ENCODE data around the gene SLC30A1. TPM values are rescaled to one million over a fixed set of nuclear protein-coding genes. Genes with fewer than 3 reads are reported as not detected.

SLC30A1 gene
- total and polyA plus RNA-seq, 10 of the 15 experiments (the other 5 are each of a cell fraction or from before 2014, with no cell fraction given) = 3.5 to 14.1 (median 8.8) TPM

DNA sequence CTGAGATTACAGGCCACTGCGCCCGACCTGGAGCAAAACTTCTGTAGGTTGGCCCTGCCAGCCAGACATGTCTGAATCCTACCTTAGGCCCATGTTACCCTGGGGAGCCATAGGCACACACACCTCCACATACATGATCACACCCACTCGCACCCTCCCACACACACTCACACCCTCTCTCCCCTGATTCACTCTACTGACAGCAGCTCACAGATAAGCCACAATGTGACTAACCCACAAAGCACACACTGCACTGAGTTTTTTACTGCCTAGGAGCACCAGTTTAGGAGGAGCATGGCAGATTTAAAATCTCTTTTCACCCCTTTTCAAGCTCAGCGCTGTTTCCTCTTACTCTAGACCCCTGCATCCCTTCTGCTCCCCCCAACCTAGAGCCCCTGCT is 41.7 kb downstream of the SLC30A1 start:
- H3K4me1 ChIP-seq (ENCODE audit: control insufficient read depth, insufficient read depth, low read length) = no peaks in the 10 kb centered on the region
- no peak overlapping the region for H3K27ac ChIP-seq (ENCODE audit: control insufficient read depth, insufficient read depth)
- POLR2A ChIA-PET = no interaction called here
- no peaks in the 10 kb centered on the region for H3K27me3 ChIP-seq (replicated peaks in 1 of 2; ENCODE audit: control insufficient read depth in 2 of 2, insufficient read depth in 2 of 2, low read length in 1 of 2)
- ATAC-seq (no peak), FAIRE-seq (no peak), DNase-seq (ENCODE audit: low read depth, low spot score) (no peak)
- CTCF ChIA-PET = no interaction called here
- H3K4me2 ChIP-seq (ENCODE audit: control insufficient read depth, insufficient read depth) = no peak overlapping the region
- H3K36me3 ChIP-seq (ENCODE audit: control insufficient read depth in 2 of 2, insufficient read depth in 2 of 2, low read length in 1 of 2) = no peaks in the 10 kb centered on the region
- no peaks in the 10 kb centered on the region for H3K79me2 ChIP-seq (ENCODE audit: control insufficient read depth, insufficient read depth, low read length)
- H2AFZ ChIP-seq (ENCODE audit: control insufficient read depth, low read depth, low read length) = no peak overlapping the region
- in situ Hi-C loops (cut with MboI) = no loop called here
- H4K20me1 ChIP-seq (ENCODE audit: control insufficient read depth, insufficient read depth) = no peaks in the 10 kb centered on the region
- no peak overlapping the region for H3K9ac ChIP-seq (ENCODE audit: control insufficient read depth, insufficient read depth, low read length)
- no TSS peak for BruUV-seq (replicated peaks)
- 91% methylated on average over 4 of the region's 4 CpGs for WGBS (ENCODE audit: insufficient coverage, insufficient replicate concordance, low lambda C conversion rate, missing lambda C conversion rate)
- SMC1A ChIA-PET (ENCODE audit: uncharacterized antibody, unreplicated experiment) = no interaction called here
- TF ChIP-seq IKZF1 (conservative IDR thresholded peaks at IDR 0.05) = no peak
- TF ChIP-seq STAT3 (IDR thresholded peaks at IDR 0.05; ENCODE audit: low read depth, low read length) = no peak
- TF ChIP-seq NR2C1 (IDR thresholded peaks at IDR 0.05) = no peak
- no peak for TF ChIP-seq BCL11A (IDR thresholded peaks at IDR 0.05; ENCODE audit: low read depth, low read length)
- TF ChIP-seq IRF4 (IDR thresholded peaks at IDR 0.05; ENCODE audit: low read depth, low read length) = no peak
- no peak for TF ChIP-seq SREBF2 (IDR thresholded peaks at IDR 0.05; ENCODE audit: low read length)
- TF ChIP-seq BRCA1 (IDR thresholded peaks at IDR 0.05; ENCODE audit: low read depth, low read length) = no peak
- no peak for TF ChIP-seq RELA (IDR thresholded peaks at IDR 0.05; ENCODE audit: borderline replicate concordance, partially characterized antibody)
- no peak for TF ChIP-seq SUPT20H (IDR thresholded peaks at IDR 0.05; ENCODE audit: borderline replicate concordance, control insufficient read depth, low read depth, low read length)
- TF ChIP-seq ASH2L (IDR thresholded peaks at IDR 0.05; ENCODE audit: borderline replicate concordance, low read depth) = no peak
- no peak for TF ChIP-seq MXI1 (IDR thresholded peaks at IDR 0.05; ENCODE audit: low read depth, low read length)
- TF ChIP-seq RELB (IDR thresholded peaks at IDR 0.05; ENCODE audit: low read depth) = no peak
- TF ChIP-seq TCF12 (IDR thresholded peaks at IDR 0.05; ENCODE audit: low read depth, low read length) = no peak
- TF ChIP-seq HSF1 (IDR thresholded peaks at IDR 0.05; ENCODE audit: low read depth, low read length) = no peak
- TF ChIP-seq ZNF384 (IDR thresholded peaks at IDR 0.05; ENCODE audit: borderline replicate concordance, low read depth, low read length) = no peak
- TF ChIP-seq ZNF274 (IDR thresholded peaks at IDR 0.05; ENCODE audit: insufficient read depth, insufficient read length) = no peak
- intact Hi-C loops (cut with micrococcal nuclease; ENCODE audit: unreplicated experiment) = no loop called here
- peaks cover 5% of the 10 kb centered on the region; the same call in 2 of the 3 replicates for H3K9me3 ChIP-seq (replicated peaks; ENCODE audit: control insufficient read depth, insufficient read depth, low read length)
- RAD21 ChIA-PET (ENCODE audit: unreplicated experiment) = interaction anchor here (0.7 kb wide), 1 partner anchor 66 kb away, joined by 3 read pairs; no protein-coding TSS in a partner anchor
- H3K4me3 ChIP-seq = no peak overlapping the region
